ENCODE results near the gene MEGF8. TPM values are rescaled to one million over a fixed set of nuclear protein-coding genes. Genes with fewer than 3 reads are reported as not detected.

MEGF8 gene
- total and polyA plus RNA-seq, 2 of the 8 experiments (the other 6 are each of a cell fraction or from before 2014, with no cell fraction given) = 13.0 to 23.7 TPM

DNA sequence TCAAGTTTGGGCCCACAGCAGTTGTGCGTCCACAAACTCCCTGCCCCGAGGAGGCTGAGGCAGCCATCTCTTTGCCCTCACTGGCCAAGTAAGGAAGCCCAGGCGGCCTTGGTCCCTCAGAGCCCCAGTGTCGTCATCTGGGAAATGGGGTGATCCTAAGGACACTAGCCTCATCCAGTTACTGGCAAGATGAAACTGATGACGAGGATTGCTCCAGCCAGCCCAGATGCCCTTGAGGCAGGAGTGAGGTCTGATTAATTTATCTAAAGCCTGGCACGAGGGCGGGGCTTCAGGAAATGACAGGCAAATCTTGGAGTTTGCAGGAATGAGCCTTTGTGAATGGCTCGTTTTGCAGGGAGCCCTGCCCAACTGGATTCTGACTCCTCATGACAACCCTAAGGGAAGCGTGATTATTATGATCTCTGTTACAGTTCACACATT is 96.2 kb downstream of the MEGF8 start:
- H2BK5ac ChIP-seq (ENCODE audit: low read depth, low read length) = no peak overlapping the region
- H3K56ac ChIP-seq (replicated peaks; ENCODE audit: insufficient read length, low read depth, low read length) = no peak overlapping the region
- no peak overlapping the region for H3K14ac ChIP-seq (ENCODE audit: insufficient read length)
- peaks cover 13 to 38% (median 35%) of the 10 kb centered on the region in 4 experiments for H3K27me3 ChIP-seq (replicated peaks in 1 of 4; ENCODE audit: control insufficient read depth in 3 of 4, extremely low read depth in 1 of 4, insufficient read depth in 3 of 4, low read length in 3 of 4)
- no peak overlapping the region for H3K27ac ChIP-seq (ENCODE audit: low read depth, low read length)
- no peak overlapping the region for H2BK120ac ChIP-seq (replicated peaks; ENCODE audit: low read depth, low read length)
- H3K4me2 ChIP-seq (ENCODE audit: insufficient read depth in 1 of 2, low read depth in 2 of 2, low read length in 2 of 2) = no peak overlapping the region; a peak in 1 of 4 replicates
- H2BK20ac ChIP-seq (ENCODE audit: low read length) = no peak overlapping the region
- H3K9me3 ChIP-seq (ENCODE audit: insufficient read depth in 2 of 2, low read depth in 1 of 2, low read length in 1 of 2) = peaks cover 4 to 9% of the 10 kb centered on the region in 2 experiments
- 83% methylated on average over 9 of the region's 9 CpGs; no CpG with 5 or more reads in 1 of the 2 experiments for WGBS, 2 experiments (ENCODE audit: extremely low coverage in 1 of 2, insufficient coverage in 1 of 2, insufficient read length in 1 of 2, insufficient replicate concordance in 2 of 2, low coverage in 1 of 2, low lambda C conversion rate in 2 of 2, missing lambda C conversion rate in 1 of 2)
- no peak for FAIRE-seq
- no peak overlapping the region for H2AFZ ChIP-seq (ENCODE audit: low read length)
- H3K23me2 ChIP-seq (ENCODE audit: low read depth, low read length) = peaks cover 7% of the 10 kb centered on the region; the same call in 1 of the 2 replicates
- POLR2A ChIA-PET (ENCODE audit: partially characterized antibody) = interaction anchor here (0.8 to 1.5 kb wide), 3 partner anchors 10 to 15 kb away, joined by 3 to 5 read pairs (median 3); no protein-coding TSS in a partner anchor
- H2BK15ac ChIP-seq (ENCODE audit: low read length) = 0 out of 2 replicates have a peak overlapping the region, but pooled peaks have one; percentile 88
- no peak overlapping the region for H2BK12ac ChIP-seq (ENCODE audit: low read depth, low read length)
- no peaks in the 10 kb centered on the region for H3K36me3 ChIP-seq (ENCODE audit: control insufficient read depth in 2 of 4, insufficient read depth in 4 of 4, low read length in 3 of 4)
- H4K8ac ChIP-seq (ENCODE audit: extremely low read depth, insufficient read depth, low read length) = no peak overlapping the region
- DNase-seq (ENCODE audit: low read depth in 1 of 2, low spot score in 2 of 2) = no peak
- H3K4me1 ChIP-seq (replicated peaks in 1 of 4; ENCODE audit: control insufficient read depth in 3 of 4, insufficient read depth in 4 of 4, low read length in 3 of 4) = peaks cover 0 to 13% (median 4%) of the 10 kb centered on the region in 4 experiments; a peak in 5 of 7 replicates
- H3K4me3 ChIP-seq (ENCODE audit: extremely low read depth in 1 of 4, insufficient read depth in 2 of 4, low read depth in 3 of 4, low read length in 4 of 4) = no peak overlapping the region
- H3K18ac ChIP-seq (ENCODE audit: extremely low read depth, low read length) = no peak overlapping the region
- no peaks in the 10 kb centered on the region for H3K79me2 ChIP-seq (ENCODE audit: control insufficient read depth in 1 of 2, insufficient read depth in 2 of 2, low read length in 2 of 2)
- no peak overlapping the region for H3K4ac ChIP-seq (replicated peaks; ENCODE audit: insufficient read length, low read depth, low read length)
- H4K20me1 ChIP-seq (replicated peaks in 1 of 2; ENCODE audit: control insufficient read depth in 1 of 2, insufficient read depth in 2 of 2, low read length in 2 of 2) = peaks cover 7 to 17% of the 10 kb centered on the region in 2 experiments
- H4K5ac ChIP-seq (ENCODE audit: insufficient read length, low read depth, low read length) = no peak overlapping the region
- CTCF ChIA-PET (ENCODE audit: partially characterized antibody) = interaction anchor here (0.9 to 10.3 kb wide), 6 partner anchors 12 to 330 kb away, joined by 3 to 101 read pairs (median 8); no protein-coding TSS in a partner anchor
- no peak overlapping the region for H2AK5ac ChIP-seq (ENCODE audit: low read depth, low read length)
- H3K23ac ChIP-seq (ENCODE audit: insufficient read length) = no peak overlapping the region
- H3K79me1 ChIP-seq (ENCODE audit: low read depth, low read length) = no peaks in the 10 kb centered on the region
- H3K9ac ChIP-seq (replicated peaks in 1 of 4; ENCODE audit: extremely low read depth in 1 of 4, low read depth in 3 of 4, low read length in 3 of 4) = no peak overlapping the region
- no peak overlapping the region for H4K91ac ChIP-seq (replicated peaks; ENCODE audit: insufficient read length, low read length)
- TF ChIP-seq CHD1 (IDR thresholded peaks at IDR 0.05; ENCODE audit: low read depth, low read length) = no peak
- TF ChIP-seq CTBP2 (IDR thresholded peaks at IDR 0.05; ENCODE audit: borderline replicate concordance, insufficient read depth, insufficient read length, low read length) = no peak
- TF ChIP-seq CREB1 (IDR thresholded peaks at IDR 0.05) = no peak
- TF ChIP-seq POU5F1 (IDR thresholded peaks at IDR 0.05; ENCODE audit: low read depth, low read length) = no peak
- no peak for TF ChIP-seq MAFK (IDR thresholded peaks at IDR 0.05; ENCODE audit: low read depth, low read length)
- TF ChIP-seq KDM1A (IDR thresholded peaks at IDR 0.05; ENCODE audit: borderline replicate concordance, low read length) = no peak
- no peak for TF ChIP-seq BACH1 (IDR thresholded peaks at IDR 0.05; ENCODE audit: low read length)
- no peak for TF ChIP-seq ASH2L (IDR thresholded peaks at IDR 0.05; ENCODE audit: low read length)
- no peak for TF ChIP-seq TAF1 (IDR thresholded peaks at IDR 0.05; ENCODE audit: low read depth, low read length)
- no peak for TF ChIP-seq RBBP5 (IDR thresholded peaks at IDR 0.05; ENCODE audit: borderline replicate concordance, low read depth, low read length)
- TF ChIP-seq CEBPB (IDR thresholded peaks at IDR 0.05; ENCODE audit: low read depth, low read length) = no peak
- TF ChIP-seq SP4 (IDR thresholded peaks at IDR 0.05; ENCODE audit: low read length) = no peak
- no peak for TF ChIP-seq RXRA (IDR thresholded peaks at IDR 0.05; ENCODE audit: insufficient read depth, low read depth, low read length)
